Measurements from ENCODE around the gene SIPA1L3.

The SIPA1L3 gene

DNA sequence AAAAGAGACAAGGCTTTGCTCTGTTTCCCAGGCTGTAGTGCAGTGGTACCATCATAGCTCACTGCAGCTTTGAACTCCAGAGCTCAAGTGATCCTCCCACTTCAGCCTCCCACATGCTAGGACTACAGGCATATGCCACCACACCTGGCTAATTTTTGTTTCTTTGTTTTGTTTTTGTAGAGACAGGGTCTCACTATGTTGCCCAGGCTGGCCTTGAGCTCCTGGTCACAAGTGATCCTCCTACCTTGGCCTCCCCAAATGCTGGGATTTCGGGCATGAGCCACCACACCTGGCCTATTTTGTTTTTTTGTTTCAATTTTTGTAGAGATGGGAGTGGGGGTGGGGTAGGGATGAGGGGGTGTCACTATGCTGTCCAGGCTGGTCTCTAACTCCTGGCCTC is 7.6 kb upstream of the SIPA1L3 start:
- no peak for DNase-seq (ENCODE audit: low read depth)
- H3K4me3 ChIP-seq (ENCODE audit: control insufficient read depth, low read depth, low read length), result no peak overlapping the region
- TF ChIP-seq, protein P1, sequence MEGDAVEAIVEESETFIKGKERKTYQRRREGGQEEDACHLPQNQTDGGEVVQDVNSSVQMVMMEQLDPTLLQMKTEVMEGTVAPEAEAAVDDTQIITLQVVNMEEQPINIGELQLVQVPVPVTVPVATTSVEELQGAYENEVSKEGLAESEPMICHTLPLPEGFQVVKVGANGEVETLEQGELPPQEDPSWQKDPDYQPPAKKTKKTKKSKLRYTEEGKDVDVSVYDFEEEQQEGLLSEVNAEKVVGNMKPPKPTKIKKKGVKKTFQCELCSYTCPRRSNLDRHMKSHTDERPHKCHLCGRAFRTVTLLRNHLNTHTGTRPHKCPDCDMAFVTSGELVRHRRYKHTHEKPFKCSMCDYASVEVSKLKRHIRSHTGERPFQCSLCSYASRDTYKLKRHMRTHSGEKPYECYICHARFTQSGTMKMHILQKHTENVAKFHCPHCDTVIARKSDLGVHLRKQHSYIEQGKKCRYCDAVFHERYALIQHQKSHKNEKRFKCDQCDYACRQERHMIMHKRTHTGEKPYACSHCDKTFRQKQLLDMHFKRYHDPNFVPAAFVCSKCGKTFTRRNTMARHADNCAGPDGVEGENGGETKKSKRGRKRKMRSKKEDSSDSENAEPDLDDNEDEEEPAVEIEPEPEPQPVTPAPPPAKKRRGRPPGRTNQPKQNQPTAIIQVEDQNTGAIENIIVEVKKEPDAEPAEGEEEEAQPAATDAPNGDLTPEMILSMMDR (IDR thresholded peaks at IDR 0.05; ENCODE audit: control insufficient read depth, insufficient read depth, low read depth, low read length, missing control alignments), result no peak

DNA sequence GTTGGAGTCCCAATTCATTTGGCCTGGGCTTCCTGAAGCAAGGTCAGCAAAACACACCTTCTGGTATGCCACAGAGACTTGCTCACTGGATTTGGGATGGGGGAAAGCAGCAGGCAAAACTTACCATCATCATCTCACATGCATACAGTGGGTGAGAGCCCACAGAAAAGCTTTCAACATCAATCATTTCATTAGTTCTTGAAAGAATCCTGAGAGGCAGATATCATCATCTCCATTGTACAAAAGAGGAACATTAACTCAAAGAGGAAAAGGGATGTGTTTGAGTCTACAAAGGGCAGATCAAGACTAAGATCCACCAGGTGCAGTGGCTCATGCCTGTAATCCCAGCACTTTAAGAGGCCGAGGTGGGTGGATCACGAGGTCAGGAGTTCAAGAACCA is 7.0 kb upstream of the SIPA1L3 start:
- H3K4me3 ChIP-seq (ENCODE audit: control insufficient read depth, low read depth, low read length), result no peak overlapping the region
- TF ChIP-seq, protein P1 (IDR thresholded peaks at IDR 0.05; ENCODE audit: control insufficient read depth, insufficient read depth, low read depth, low read length, missing control alignments), result no peak
- DNase-seq (ENCODE audit: low read depth), result no peak

DNA sequence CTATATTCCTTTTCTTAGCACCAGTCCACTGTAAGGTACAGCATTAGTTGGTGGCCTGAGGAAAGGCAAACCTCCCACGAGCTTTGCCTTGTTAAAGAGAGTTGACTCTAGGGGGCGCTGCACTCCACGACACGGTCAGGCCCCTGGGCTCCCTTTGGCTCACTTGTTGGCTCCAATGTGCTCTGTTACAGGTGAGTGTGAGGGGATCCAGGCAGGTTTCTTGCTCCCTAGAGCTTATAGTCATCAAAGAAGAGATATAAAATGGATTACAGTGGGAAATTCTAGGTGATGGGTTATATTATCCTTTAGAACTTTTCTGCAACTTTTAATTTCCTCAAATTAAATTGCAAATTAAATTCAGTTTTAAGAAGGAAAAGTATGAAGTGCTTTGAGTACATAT is 4.3 kb upstream of the SIPA1L3 start:
- no peak overlapping the region for H3K4me3 ChIP-seq (ENCODE audit: control insufficient read depth, low read depth, low read length)
- TF ChIP-seq, protein P1 (IDR thresholded peaks at IDR 0.05; ENCODE audit: control insufficient read depth, insufficient read depth, low read depth, low read length, missing control alignments), result peak; percentile 88
- peak; percentile 16 for DNase-seq (ENCODE audit: low read depth)

DNA sequence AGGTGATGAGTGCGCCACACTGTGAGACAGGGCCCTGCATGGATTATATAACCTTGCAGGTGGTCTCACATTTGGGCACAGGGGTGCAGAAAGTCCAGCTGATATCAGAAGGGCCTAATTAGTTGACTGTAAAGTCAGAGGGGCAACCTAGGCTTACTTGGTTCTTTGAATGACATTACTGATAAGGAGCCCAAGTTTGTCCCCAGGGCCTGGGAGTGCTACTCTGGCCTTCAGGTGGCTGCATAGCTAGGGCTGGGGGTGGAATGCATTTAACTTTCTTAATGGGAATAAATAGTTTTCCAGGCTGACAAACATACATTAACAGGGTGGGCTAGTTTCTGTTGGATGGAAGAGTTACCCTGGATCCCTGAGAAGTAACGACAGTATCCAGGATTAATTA is 3.9 kb upstream of the SIPA1L3 start:
- H3K4me3 ChIP-seq (ENCODE audit: control insufficient read depth, low read depth, low read length), result no peak overlapping the region
- TF ChIP-seq, protein P1 (IDR thresholded peaks at IDR 0.05; ENCODE audit: control insufficient read depth, insufficient read depth, low read depth, low read length, missing control alignments), result no peak
- no peak for DNase-seq (ENCODE audit: low read depth)

DNA sequence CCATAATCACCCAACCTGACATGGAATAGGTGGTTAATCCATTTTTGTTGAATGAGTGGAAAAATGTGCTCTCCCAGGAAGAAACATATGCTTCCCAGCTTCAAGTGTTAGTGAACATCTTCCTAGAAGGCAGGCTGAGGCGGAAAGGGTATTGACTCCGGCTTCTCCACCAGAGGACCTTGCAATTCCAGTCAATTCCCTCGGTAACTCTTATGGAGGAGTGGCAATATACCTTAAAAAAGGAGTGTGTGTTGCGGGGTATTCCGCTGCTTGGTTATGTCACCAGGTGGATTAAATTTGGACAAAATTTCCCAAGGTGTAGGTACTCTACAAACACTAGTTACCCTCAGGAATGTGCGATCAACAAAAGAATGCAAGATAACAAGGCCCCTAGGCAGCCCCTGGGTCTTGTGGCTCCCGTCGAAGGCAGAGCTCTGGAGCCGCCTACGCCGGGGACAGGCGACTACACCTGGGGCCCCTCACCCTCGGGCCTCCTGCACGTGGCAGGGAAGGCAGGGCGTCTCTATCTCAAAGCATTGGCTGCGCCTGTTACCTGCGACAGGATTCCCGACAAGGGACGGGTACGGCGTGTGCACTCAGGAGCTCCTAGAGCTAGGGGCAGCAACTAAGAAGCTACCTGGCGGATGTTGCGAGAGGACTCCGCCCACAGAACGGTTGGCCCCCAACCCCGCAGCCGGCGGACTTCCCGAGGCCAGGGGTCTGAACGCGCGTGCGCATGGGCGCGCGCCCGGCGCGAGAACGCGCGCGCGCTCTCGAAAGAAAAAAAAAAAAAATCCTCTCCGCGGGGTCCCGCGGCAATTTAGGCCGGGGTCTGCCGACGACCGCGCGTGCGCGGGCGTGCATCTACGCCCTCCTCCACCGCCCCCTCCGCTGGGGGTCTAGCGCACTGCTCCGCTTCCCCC is 801 bp upstream of the SIPA1L3 start, which contains the start of gene WDR87:
WDR87 (minus strand) TSS at position 649 of the 923 bp plus-strand sequence. CDS start 8,355 bp downstream, outside the sequence.
- TF ChIP-seq, protein P1 (IDR thresholded peaks at IDR 0.05; ENCODE audit: control insufficient read depth, insufficient read depth, low read depth, low read length, missing control alignments), result no peak
- peak within 1 kb of the TSS; percentile 94 for H3K4me3 ChIP-seq (ENCODE audit: control insufficient read depth, low read depth, low read length)
- DNase-seq (ENCODE audit: low read depth), result no peak

DNA sequence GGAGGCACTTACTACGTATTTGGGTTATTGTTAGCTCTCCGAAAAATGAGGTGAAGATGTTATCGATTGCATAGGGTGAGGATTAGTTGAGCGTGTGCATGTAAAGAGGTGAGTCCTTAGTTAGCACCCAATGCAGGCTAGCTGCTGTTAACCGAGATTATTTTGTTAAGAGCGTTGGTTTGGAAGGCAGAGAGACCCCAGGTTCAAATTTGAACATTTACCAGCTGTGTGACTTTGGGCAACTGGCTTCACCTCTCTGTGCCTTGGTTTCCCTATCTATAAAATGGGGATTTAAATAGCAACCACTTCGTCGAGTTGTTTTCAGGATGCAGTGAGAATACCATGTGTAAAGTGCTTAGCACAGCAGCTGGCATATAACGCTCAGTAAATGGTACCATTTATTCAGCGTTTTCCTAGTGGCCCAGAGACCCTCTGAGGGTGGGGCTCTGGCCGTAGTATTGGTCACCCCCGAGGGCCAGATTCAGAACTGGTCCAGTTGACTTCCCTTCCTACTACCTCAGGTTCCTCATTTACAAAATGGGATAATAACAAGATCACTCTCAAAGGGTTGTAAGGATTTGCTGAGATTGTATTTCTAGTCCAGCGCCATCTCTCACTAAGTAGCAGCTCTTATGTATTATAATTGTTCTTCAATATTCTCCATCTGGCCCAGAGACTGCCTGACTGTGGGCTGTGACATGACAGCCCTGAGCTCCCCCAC is 887 bp downstream of the SIPA1L3 start:
- no peak for DNase-seq (ENCODE audit: low read depth)
- TF ChIP-seq, protein P1 (IDR thresholded peaks at IDR 0.05; ENCODE audit: control insufficient read depth, insufficient read depth, low read depth, low read length, missing control alignments), result no peak
- peak overlapping the region; percentile 94 for H3K4me3 ChIP-seq (ENCODE audit: control insufficient read depth, low read depth, low read length)

Measured in AG09309 (cell line).